Right renal pelvis (tissue), 4 donors: Measurements from ENCODE around the gene PRH2. TPM values are rescaled to one million over a fixed set of nuclear protein-coding genes. Genes with fewer than 3 reads are reported as not detected.

Source experiments
- DNase-seq, 4 donors: peaks; one replicate each; pipeline ENCODE4 v3.0.0-alpha.2; 2013; ENCODE audit warnings: low read depth in 4 of 4, low spot score in 3 of 4, missing footprints in 1 of 4
- polyA plus RNA-seq, 4 donors: library from polyadenylated mRNA; unstranded; fragments of 120-200 nt; gene quantifications; one replicate each; pipeline ENCODE4 v1.2.1, GENCODE V29; 2013; ENCODE audit not compliant: insufficient read length in 4 of 4

Gene PRH2
- polyA plus RNA-seq, 4 donors = 0.23 to 0.41 (median 0.31) TPM; not detected in 1

GRCh38 chr12:10959804-10960203 lies 30.8 kb downstream of the PRH2 start:
- no peak for DNase-seq

GRCh38 chr12:10960211-10960610 lies 31.2 kb downstream of the PRH2 start:
- DNase-seq = no peak

DNA sequence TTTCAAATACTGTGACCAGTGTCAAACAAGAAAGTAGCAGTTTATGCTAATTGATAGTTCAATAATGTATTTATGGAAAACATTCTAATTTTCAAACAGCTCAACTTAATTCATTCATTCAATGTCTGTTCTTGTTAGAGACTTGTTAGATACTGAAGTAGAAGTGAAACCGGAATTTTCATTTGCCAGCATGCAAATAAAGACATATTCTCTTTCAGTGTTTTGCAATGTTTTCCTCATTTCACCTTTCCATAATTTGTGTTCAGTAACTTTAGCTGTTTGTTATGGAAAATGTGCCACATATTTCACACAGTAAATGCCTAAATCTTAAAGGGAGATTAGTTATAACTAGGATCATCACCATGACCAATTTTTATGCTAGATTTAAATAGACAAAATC lies 36.4 kb downstream of the PRH2 start:
- DNase-seq = no peak

DNA sequence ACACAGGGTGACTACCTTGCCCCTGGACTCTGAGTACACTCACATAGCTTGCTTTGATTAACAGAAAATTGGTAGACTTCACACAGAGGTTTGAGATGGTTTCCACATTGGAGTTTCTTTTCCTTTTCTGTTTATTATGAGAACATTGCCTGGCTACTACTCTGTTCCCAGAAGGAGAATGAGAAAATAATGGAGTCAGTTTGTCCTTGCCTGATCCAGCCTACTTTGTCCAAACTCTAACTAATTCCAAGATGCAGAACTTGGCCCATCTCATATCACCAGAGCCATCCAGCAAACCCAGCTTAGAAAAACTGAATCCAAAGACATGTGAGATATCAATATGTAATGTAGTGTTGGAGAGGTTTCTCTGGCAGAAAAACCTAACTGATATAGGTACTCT lies 37.3 kb downstream of the PRH2 start:
- DNase-seq = no peak

- no peak for DNase-seq
Observed at GRCh38 chr12:10967409-10967808, 38.4 kb downstream of the PRH2 start.

- no peak for DNase-seq
Observed at GRCh38 chr12:10968765-10969456, 39.9 kb downstream of the PRH2 start.

DNA sequence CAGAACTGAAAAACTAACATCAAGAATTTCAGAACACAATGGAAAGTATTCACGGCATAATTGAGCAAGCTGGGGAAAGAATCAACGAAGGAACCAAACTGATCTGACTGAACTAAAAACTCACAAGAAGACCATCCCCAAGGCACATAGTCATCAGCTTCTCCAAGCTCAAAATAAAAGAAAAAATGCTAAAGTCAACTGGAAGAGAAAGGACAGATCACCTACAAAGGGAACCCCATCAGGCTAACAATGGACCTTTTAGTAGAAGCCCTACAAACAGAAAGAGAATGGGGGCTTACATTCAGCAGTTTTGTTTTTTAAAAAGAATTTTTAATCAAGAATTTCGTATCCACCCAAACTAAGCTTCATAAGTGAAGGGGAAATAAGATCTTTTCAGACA lies 45.9 kb downstream of the PRH2 start:
- DNase-seq = no peak

DNA sequence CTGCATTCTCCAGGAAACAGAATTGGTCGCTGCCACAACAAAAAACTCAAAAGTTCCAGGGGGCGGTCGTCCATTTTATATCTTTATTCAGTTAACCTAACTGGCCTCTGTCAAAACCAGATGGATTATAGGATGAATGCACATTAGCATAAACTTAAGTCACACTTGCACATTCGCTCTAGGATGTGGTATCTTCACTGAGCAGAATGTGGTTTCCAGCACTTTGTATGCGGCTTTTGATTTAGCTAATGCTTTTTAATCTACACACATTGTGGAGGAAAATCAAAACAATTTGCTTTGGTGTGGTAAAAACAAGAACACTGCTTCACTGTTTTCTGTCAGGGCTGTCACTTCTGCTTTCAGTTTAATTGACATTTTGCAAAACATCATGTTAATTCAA lies 53.2 kb downstream of the PRH2 start:
- no peak for DNase-seq

Other genes with a start within 250 kb of the PRH2 start
- gene YBX3, start 205.9 kb upstream of the PRH2 start, polyA plus RNA-seq = 100 to 1,000 TPM; 219 to 278 (median 234) TPM
- not detected for gene TAS2R7, start 126.6 kb upstream of the PRH2 start, polyA plus RNA-seq
- not detected for gene TAS2R8, start 122.0 kb upstream of the PRH2 start, polyA plus RNA-seq
- gene TAS2R9, start 119.1 kb upstream of the PRH2 start, polyA plus RNA-seq = not detected
- gene TAS2R10, start 102.9 kb upstream of the PRH2 start, polyA plus RNA-seq = 1 to 10 TPM; 1.1 to 2.0 (median 1.4) TPM
- 1 to 10 TPM; 6.5 to 8.1 (median 7.1) TPM for gene PRR4, start 79.8 kb upstream of the PRH2 start, polyA plus RNA-seq
- 10 to 100 TPM in 3 of 4 donors, 1 to 10 TPM in 1; 8.5 to 15.3 (median 14.6) TPM for gene PRH1, start 45.0 kb upstream of the PRH2 start, polyA plus RNA-seq
- gene TAS2R13, start 19.7 kb upstream of the PRH2 start, polyA plus RNA-seq = under 1 TPM in 1 of 4 donors, not detected in 3; 0.08 TPM
- gene TAS2R14, start 10.0 kb downstream of the PRH2 start, polyA plus RNA-seq = 1 to 10 TPM; 2.6 to 3.8 (median 3.3) TPM
- gene TAS2R50, start 57.7 kb downstream of the PRH2 start, polyA plus RNA-seq = not detected
- gene TAS2R20, start 69.1 kb downstream of the PRH2 start, polyA plus RNA-seq = 1 to 10 TPM in 3 of 4 donors, under 1 TPM in 1; 0.98 to 2.0 (median 1.1) TPM
- 1 to 10 TPM in 2 of 4 donors, under 1 TPM in 2; 0.79 to 1.5 (median 1.2) TPM for gene TAS2R19, start 93.4 kb downstream of the PRH2 start, polyA plus RNA-seq
- gene TAS2R31, start 102.2 kb downstream of the PRH2 start, polyA plus RNA-seq = 1 to 10 TPM in 2 of 4 donors, under 1 TPM in 2; 0.65 to 1.9 (median 0.92) TPM
- under 1 TPM in 2 of 4 donors, not detected in 2; 0.09 to 0.22 TPM for gene TAS2R46, start 133.1 kb downstream of the PRH2 start, polyA plus RNA-seq
- under 1 TPM; 0.16 to 0.62 (median 0.40) TPM for gene TAS2R43, start 163.1 kb downstream of the PRH2 start, polyA plus RNA-seq
- gene TAS2R30, start 205.4 kb downstream of the PRH2 start, polyA plus RNA-seq = under 1 TPM in 1 of 4 donors, not detected in 3; 0.16 TPM
- gene SMIM10L1, start 242.0 kb downstream of the PRH2 start, polyA plus RNA-seq = 10 to 100 TPM; 17.0 to 20.7 (median 19.5) TPM